ENCODE data around the gene MPZL1.
"Not testable (repeated sequence)": the region's sequence is repeated elsewhere in the genome, so short reads cannot be mapped to it uniquely, and the experiment has no call there.

MPZL1 gene

GRCh38 chr1:167719715-167720421, 1.9 kb upstream of the MPZL1 start:
- DNase-seq (ENCODE audit: low spot score) = not testable (repeated sequence)

DNA sequence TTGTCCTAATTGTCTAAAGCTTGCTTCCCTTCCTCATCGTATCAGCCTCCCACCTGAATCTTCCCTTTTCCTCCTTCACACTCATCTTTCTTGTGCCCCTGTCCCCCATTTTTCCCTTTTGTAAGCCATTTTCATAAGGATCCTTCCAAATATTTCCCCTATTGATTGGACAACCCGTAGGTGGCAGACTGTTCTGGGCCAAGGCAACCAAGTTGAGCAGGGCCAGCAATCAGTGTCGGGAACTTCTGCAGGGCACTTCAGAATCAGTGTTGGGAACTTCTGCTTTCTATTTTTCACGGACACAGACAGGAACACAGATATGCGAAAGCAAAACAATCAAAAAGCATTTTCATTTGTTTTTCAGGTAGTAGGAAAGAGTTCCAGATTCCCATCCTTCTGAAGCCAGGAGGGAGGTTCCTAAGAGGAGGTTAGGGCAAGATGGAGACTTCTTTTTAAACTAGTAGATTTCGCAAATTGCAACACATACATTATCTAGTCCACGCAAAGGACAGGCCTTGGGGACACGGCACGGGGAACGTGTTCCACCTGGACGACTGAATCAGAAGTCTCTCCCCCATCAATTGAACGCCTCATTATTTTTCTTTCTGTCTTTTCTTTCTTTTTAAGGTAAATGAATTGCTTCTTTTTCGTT, 691 bp upstream of the MPZL1 start:
- DNase-seq (ENCODE audit: low spot score) = no peak

DNA sequence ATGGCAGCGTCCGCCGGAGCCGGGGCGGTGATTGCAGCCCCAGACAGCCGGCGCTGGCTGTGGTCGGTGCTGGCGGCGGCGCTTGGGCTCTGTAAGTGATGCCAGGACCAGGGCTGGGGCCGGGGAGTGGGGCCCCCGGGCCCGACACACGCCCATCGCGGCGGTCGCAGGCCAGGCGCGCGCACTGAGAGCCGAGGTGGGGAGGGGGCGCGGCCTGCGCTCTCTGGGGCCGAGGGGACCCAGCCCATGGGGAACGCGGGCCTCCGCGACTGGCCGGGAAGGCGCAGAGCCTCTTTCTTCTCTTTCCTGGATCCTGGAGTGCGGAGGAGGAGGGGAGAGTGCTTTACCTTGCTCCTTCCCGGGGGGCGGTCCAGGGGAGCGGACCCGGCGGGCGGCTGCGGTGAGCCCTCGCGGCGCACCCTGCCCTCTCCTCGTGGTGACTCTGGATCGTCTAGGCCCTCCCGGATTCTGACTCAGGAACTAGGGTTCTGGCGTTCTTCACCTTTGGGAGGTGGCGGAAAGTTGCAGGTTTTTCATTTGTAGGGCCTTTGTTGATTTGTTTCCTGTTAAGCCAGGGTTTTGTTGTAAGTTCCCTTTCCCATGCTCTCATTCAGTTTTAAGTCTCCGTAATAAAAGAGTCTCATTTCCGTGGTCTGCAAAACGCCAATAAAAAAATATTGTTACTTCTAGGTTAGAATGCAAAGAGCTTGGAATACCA, 529 bp downstream of the MPZL1 start:
- peak; percentile 78 for DNase-seq (ENCODE audit: low spot score)

DNA sequence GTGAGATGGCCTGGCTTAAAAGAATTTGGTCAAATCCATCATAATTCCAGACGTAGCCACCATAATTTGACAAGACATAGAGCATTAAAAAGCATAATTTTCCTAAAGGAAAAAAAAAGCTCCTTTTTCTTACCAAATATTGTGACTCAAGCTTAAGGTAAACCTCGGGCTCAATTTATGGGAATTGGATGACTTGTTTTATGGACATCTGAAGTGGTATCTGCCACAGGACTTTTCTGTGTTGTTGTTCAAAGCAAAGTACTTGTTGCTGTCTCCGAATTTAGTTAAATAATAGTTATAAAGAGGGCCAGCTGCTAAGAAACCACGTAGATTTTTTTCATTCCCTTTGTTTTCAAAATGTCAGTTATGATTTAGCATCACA, 1.1 kb downstream of the MPZL1 start:
- DNase-seq (ENCODE audit: low spot score) = no peak

- no peak for DNase-seq (ENCODE audit: low spot score)
Observed at GRCh38 chr1:167723707-167724323, 2.0 kb downstream of the MPZL1 start.

GRCh38 chr1:167726008-167726407, 4.2 kb downstream of the MPZL1 start:
- no peak for DNase-seq (ENCODE audit: low spot score)

- no peak for DNase-seq (ENCODE audit: low spot score)
Observed at GRCh38 chr1:167728818-167729410, 7.1 kb downstream of the MPZL1 start.

- no peak for DNase-seq (ENCODE audit: low spot score)
Observed at GRCh38 chr1:167734227-167734626, 12.4 kb downstream of the MPZL1 start.

GRCh38 chr1:167734841-167735240, 13.1 kb downstream of the MPZL1 start:
- no peak for DNase-seq (ENCODE audit: low spot score)

DNA sequence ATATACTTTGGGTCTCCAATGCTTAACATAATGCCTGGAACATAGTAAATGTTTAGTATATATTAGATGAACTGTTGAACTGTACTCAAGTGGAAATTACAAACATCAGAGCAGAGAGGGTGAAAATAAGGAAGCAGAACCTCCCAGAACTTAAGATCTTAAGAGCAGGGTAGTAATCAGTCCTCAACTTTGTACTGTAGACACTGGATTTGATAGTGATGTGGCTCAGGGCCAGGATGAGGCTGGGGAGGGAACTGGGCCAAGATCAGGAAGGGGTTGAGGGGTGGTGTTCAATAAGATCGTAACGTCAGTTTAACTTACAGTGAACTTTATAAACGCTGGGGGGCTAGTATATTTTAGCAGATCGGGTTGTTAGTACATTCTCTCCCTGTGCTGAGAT, 15.4 kb downstream of the MPZL1 start:
- DNase-seq (ENCODE audit: low spot score) = no peak

GRCh38 chr1:167738158-167738557, 16.4 kb downstream of the MPZL1 start:
- DNase-seq (ENCODE audit: low spot score) = no peak

GRCh38 chr1:167739752-167740151, 18.0 kb downstream of the MPZL1 start:
- DNase-seq (ENCODE audit: low spot score) = no peak

- DNase-seq (ENCODE audit: low spot score) = not testable (repeated sequence)
Observed at GRCh38 chr1:167741103-167741502, 19.3 kb downstream of the MPZL1 start.

GRCh38 chr1:167742392-167743057, 20.7 kb downstream of the MPZL1 start:
- not testable (repeated sequence) for DNase-seq (ENCODE audit: low spot score)

- DNase-seq (ENCODE audit: low spot score) = no peak
Observed at GRCh38 chr1:167744901-167745300, 23.1 kb downstream of the MPZL1 start.

DNA sequence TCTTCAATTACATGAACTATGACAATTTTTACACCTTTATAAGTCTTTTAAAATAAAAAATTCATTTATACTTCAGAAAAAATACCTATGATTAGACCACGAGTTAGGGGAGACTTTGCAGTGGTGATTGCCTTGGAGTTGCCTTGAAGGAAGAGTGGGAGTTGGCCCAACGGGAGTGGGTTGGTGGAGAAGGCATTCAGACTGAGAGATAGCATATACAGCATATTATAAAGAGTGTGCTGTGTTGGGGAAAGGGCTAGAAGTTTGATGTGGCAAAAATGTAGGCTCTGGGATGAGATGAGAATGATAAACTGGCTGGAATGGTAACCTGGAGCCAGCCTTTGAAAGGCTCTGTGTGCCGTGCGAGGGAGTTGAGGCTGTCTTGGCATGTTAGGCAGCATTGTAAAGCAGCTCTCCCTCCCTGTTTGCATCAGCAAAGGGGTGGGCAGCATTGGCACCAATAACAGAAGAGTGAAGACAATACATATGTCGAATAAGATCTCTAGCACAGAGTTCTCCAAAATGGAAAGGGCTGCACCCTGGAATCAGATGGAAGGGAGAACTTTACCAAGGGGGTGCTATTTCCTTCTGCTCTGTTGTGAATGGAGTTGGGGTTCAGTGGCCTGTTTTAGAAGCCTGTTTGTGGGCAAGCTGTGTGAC, 24.4 kb downstream of the MPZL1 start:
- no peak for DNase-seq (ENCODE audit: low spot score)

DNA sequence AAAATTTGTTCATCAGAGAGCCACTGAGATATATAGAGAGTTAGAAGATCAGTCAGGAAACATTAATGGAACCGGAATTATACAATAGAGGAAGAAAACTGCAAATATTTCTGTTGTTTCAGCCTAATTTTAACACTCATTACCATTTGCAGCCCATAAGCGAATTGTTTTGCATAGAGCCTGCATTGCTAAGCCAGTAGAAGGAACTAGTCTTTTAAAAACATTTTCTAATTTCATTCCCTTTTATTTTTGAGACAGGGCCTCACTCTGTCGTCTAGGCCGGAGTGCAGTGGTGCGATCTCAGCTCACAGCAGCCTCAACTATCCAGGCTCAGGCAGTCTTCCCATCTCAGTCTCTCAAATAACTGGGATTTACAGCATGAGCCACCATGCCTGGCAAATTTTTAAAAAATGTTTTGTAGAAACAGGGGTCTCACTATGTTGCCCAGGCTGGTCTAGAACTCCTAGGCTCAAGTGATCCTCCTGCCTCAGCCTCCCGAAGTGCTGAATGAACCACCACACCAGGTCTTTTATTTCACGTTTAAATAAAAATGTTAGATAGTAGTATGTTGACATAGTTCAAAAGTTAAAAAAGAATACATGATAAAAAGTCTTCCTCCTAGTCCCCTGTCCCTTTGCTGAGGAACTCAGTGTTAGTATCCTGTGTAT, 25.3 kb downstream of the MPZL1 start:
- DNase-seq (ENCODE audit: low spot score) = no peak

DNA sequence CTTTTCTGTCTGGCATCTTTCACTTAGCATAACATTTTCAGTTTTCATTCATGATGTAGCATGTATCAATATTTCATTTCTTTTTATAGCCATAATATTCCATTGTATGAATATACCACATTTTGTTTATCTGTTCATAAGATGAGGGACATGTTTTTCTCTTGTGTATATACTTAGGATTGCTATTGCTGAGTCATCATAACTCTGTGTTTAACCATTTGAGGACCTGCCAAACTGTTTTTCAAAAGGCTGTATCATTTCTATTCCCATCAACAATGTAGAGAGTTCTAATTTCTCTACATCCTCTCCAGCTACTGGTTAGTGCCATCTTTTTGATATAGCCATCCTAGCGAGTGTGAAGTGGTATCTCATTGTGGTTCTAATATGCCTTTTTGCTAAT, 26.2 kb downstream of the MPZL1 start:
- DNase-seq (ENCODE audit: low spot score) = no peak

DNA sequence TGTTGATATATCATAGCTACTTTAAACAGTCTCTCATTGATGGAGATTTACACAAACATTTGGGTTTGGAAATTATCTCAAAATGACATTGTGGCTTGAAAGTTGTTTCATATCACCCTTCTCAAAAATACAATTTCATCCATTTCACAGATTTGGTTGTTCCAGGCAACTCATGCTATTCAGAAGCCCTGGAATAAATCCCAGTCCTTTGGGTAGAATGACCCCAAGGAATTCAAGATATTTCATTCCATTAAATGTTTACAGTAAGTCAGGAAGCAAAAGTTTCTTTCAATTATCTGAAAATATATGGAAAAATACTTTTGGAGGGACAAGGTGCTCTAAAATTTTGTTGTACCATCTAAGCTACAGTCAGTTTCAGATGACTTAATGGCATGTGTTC, 27.1 kb downstream of the MPZL1 start:
- DNase-seq (ENCODE audit: low spot score) = no peak

GRCh38 chr1:167749741-167750140, 28.0 kb downstream of the MPZL1 start:
- no peak for DNase-seq (ENCODE audit: low spot score)

- no peak for DNase-seq (ENCODE audit: low spot score)
Observed at GRCh38 chr1:167750641-167751040, 28.9 kb downstream of the MPZL1 start.

All from iPS-NIHi11 (cell line).